NT2/D1 (cell line): ENCODE results near the gene TMEM169.

Source experiments
- SUZ12 ChIP-seq: IDR thresholded peaks from 2 replicates; pipeline ENCODE4 v1.6.1; 2011; ENCODE audit not compliant: insufficient read length, insufficient read depth; ENCODE audit errors: extremely low read depth
- ZNF274 ChIP-seq: IDR thresholded peaks from 2 replicates; pipeline ENCODE4 v1.6.1; 2011; ENCODE audit warnings: mild to moderate bottlenecking, low read depth, low read length

DNA sequence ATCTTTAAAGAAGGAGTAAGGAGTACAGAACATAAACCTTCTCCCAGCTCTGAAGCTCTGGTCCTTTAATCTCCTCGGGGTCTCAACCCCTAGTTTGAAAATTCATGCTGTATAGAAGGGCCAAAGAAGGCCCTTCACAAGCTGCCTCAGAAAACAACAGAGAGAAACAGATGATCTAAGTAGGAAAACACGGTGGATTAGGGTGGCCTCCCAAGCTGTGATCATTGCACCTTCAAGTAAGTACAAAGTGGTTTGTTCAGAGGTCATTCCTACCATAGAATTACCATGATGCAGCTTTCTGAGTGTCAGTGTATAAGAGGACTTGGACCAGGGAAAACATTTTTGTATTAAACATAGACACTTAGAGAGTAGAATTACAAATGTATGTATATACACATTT, 10.9 kb downstream of the TMEM169 start:
- TF ChIP-seq ZNF274, result no peak
- TF ChIP-seq SUZ12, result no peak
